ENCODE results near the gene PMEL. TPM values are rescaled to one million over a fixed set of nuclear protein-coding genes. Genes with fewer than 3 reads are reported as not detected.

PMEL gene
- polyA plus RNA-seq, 1 donor (not counting 4 experiments of a cell fraction or from before 2014, with no cell fraction given): 1.3 TPM

- H3K27me3 ChIP-seq (ENCODE audit: control insufficient read depth, extremely low read depth, insufficient read depth, low read length): no peaks in the 10 kb centered on the region
- TF ChIP-seq CTCF (optimal IDR thresholded peaks at IDR 0.05 in 1 of 3, IDR thresholded peaks at IDR 0.05 in 1 of 3, conservative IDR thresholded peaks at IDR 0.05 in 1 of 3; ENCODE audit: extremely low read depth in 1 of 3, insufficient read depth in 2 of 3, low read length in 3 of 3) (no peak), EZH2 (IDR thresholded peaks at IDR 0.05; ENCODE audit: low read length) (no peak)
- peaks cover 36% of the 10 kb centered on the region for H3K4me1 ChIP-seq (ENCODE audit: control insufficient read depth, extremely low read depth, insufficient read depth, low read length)
- peaks cover 48 to 62% of the 10 kb centered on the region in 2 experiments for H3K36me3 ChIP-seq (ENCODE audit: control insufficient read depth in 2 of 2, extremely low read depth in 1 of 2, insufficient read depth in 2 of 2, low read length in 2 of 2)
- H3K79me2 ChIP-seq (ENCODE audit: control insufficient read depth, insufficient read depth, low read length): peaks cover 24% of the 10 kb centered on the region
- H4K20me1 ChIP-seq (ENCODE audit: control insufficient read depth, extremely low read depth, insufficient read depth, low read length): no peaks in the 10 kb centered on the region
- H3K4me2 ChIP-seq (ENCODE audit: control insufficient read depth, extremely low read depth, insufficient read depth, low read depth, low read length): no peak overlapping the region
- H2AFZ ChIP-seq (ENCODE audit: control insufficient read depth, low read length): no peak overlapping the region
- no peaks in the 10 kb centered on the region for H3K9me3 ChIP-seq (ENCODE audit: control insufficient read depth, low read depth, low read length)
- no peak overlapping the region for H3K9ac ChIP-seq (ENCODE audit: control insufficient read depth, extremely low read depth, insufficient read depth, low read length)
- dilution Hi-C loops (cut with MboI; ENCODE audit: extremely low pct_ligation_motif_present, low sequenced_read_pairs): no loop called here
- DNase-seq (ENCODE audit: low read depth, low spot score) (no peak), FAIRE-seq (no peak)
- no peak overlapping the region for H3K27ac ChIP-seq (ENCODE audit: control insufficient read depth, insufficient read depth, low read length)
- H3K9me1 ChIP-seq (ENCODE audit: control insufficient read depth, extremely low read depth, insufficient read depth, low read length): no peaks in the 10 kb centered on the region
- H3K4me3 ChIP-seq (ENCODE audit: control insufficient read depth in 2 of 3, extremely low read depth in 1 of 3, insufficient read depth in 2 of 3, low read depth in 1 of 3, low read length in 3 of 3): no peak overlapping the region
These were observed 23.8 kb downstream of the PMEL start for GRCh38 chr12:55942055-55942454.

- Histone ChIP-seq H3K27me3 (ENCODE audit: control insufficient read depth, extremely low read depth, insufficient read depth, low read length) (no peaks in the 10 kb centered on the region), H3K4me2 (ENCODE audit: control insufficient read depth, extremely low read depth, insufficient read depth, low read depth, low read length) (peak overlapping the region; percentile 65), H2AFZ (ENCODE audit: control insufficient read depth, low read length) (no peak overlapping the region), H4K20me1 (ENCODE audit: control insufficient read depth, extremely low read depth, insufficient read depth, low read length) (no peaks in the 10 kb centered on the region), H3K9me1 (ENCODE audit: control insufficient read depth, extremely low read depth, insufficient read depth, low read length) (no peaks in the 10 kb centered on the region), H3K36me3 (ENCODE audit: control insufficient read depth in 2 of 2, extremely low read depth in 1 of 2, insufficient read depth in 2 of 2, low read length in 2 of 2) (peaks cover 48 to 61% of the 10 kb centered on the region in 2 experiments), H3K9me3 (ENCODE audit: control insufficient read depth, low read depth, low read length) (no peaks in the 10 kb centered on the region), H3K4me3 (ENCODE audit: control insufficient read depth in 2 of 3, extremely low read depth in 1 of 3, insufficient read depth in 2 of 3, low read depth in 1 of 3, low read length in 3 of 3) (peak overlapping the region in 1 of 3 experiments; percentile 16), H3K79me2 (ENCODE audit: control insufficient read depth, insufficient read depth, low read length) (peaks cover 34% of the 10 kb centered on the region), H3K4me1 (ENCODE audit: control insufficient read depth, extremely low read depth, insufficient read depth, low read length) (peaks cover 51% of the 10 kb centered on the region), H3K27ac (ENCODE audit: control insufficient read depth, insufficient read depth, low read length) (peak overlapping the region; percentile 62), H3K9ac (ENCODE audit: control insufficient read depth, extremely low read depth, insufficient read depth, low read length) (peak overlapping the region; percentile 41)
- no peak for TF ChIP-seq EZH2 (IDR thresholded peaks at IDR 0.05; ENCODE audit: low read length)
- TF ChIP-seq CTCF (optimal IDR thresholded peaks at IDR 0.05 in 1 of 3, IDR thresholded peaks at IDR 0.05 in 1 of 3, conservative IDR thresholded peaks at IDR 0.05 in 1 of 3; ENCODE audit: extremely low read depth in 1 of 3, insufficient read depth in 2 of 3, low read length in 3 of 3): peak; percentile 89 to 97 (median 91)
- no peak for DNase-seq (ENCODE audit: low read depth, low spot score)
- dilution Hi-C loops (cut with MboI; ENCODE audit: extremely low pct_ligation_motif_present, low sequenced_read_pairs): no loop called here
- peak; percentile 23 for FAIRE-seq
These were observed 25.6 kb downstream of the PMEL start for GRCh38 chr12:55940065-55940732.

Data from keratinocyte (primary cell).